ENCODE measurements around the gene OSCP1.

OSCP1 gene

GRCh38 chr1:36463803-36464604 is 13.8 kb upstream of the OSCP1 start, which contains the start of gene MRPS15:
Gene MRPS15 (minus strand): TSS chr1:36464384. CDS start chr1:36464275, 109 bp downstream.
- TF ChIP-seq POLR2AphosphoS5 (IDR thresholded peaks at IDR 0.05; ENCODE audit: low read depth) (peak; percentile 94), SPI1 (IDR thresholded peaks at IDR 0.05; ENCODE audit: borderline replicate concordance, low read depth) (no peak), REST (IDR thresholded peaks at IDR 0.05; ENCODE audit: insufficient replicate concordance, low read depth) (no peak)
- peak; percentile 97 to 98 for DNase-seq (ENCODE audit: low read depth in 1 of 2, low spot score in 1 of 2)

GRCh38 chr1:36463463-36463802 is 13.2 kb upstream of the OSCP1 start:
- H3K27me3 ChIP-seq (ENCODE audit: insufficient read depth, poor library complexity, severe bottlenecking), result no peaks in the 10 kb centered on the region
- peak overlapping the region; percentile 93 for H3K27ac ChIP-seq (replicated peaks)
- TF ChIP-seq CTCF (IDR thresholded peaks at IDR 0.05; ENCODE audit: insufficient read depth, low read length), result no peak
- TF ChIP-seq REST (IDR thresholded peaks at IDR 0.05; ENCODE audit: insufficient replicate concordance, low read depth), result no peak
- TF ChIP-seq POLR2AphosphoS5 (IDR thresholded peaks at IDR 0.05; ENCODE audit: low read depth), result no peak
- no peak for TF ChIP-seq SPI1 (IDR thresholded peaks at IDR 0.05; ENCODE audit: borderline replicate concordance, low read depth)
- TF ChIP-seq GABPA (IDR thresholded peaks at IDR 0.05; ENCODE audit: low read depth), result no peak
- peak overlapping the region; percentile 74 for H3K4me3 ChIP-seq (replicated peaks; ENCODE audit: insufficient read depth, low read length)
- no peak for DNase-seq (ENCODE audit: low read depth in 1 of 2, low spot score in 1 of 2)

More at GRCh38 chr1:36463803-36464604, 13.8 kb upstream of the OSCP1 start, which contains the start of gene MRPS15:
- Histone ChIP-seq H3K27me3 (ENCODE audit: insufficient read depth, poor library complexity, severe bottlenecking) (no peaks in the 10 kb centered on the region), H3K27ac (replicated peaks) (peak within 1 kb of the TSS; percentile 93), H3K4me3 (replicated peaks; ENCODE audit: insufficient read depth, low read length) (peak within 1 kb of the TSS; percentile 74)

- no peak overlapping the region for H3K4me3 ChIP-seq (replicated peaks; ENCODE audit: insufficient read depth, low read length)
- peak in 1 of 2 experiments; percentile 61 for DNase-seq (ENCODE audit: low read depth in 1 of 2, low spot score in 1 of 2)
- TF ChIP-seq CTCF (IDR thresholded peaks at IDR 0.05; ENCODE audit: insufficient read depth, low read length), result no peak
- TF ChIP-seq GABPA (IDR thresholded peaks at IDR 0.05; ENCODE audit: low read depth), result no peak
- TF ChIP-seq SPI1 (IDR thresholded peaks at IDR 0.05; ENCODE audit: borderline replicate concordance, low read depth), result no peak
- no peak for TF ChIP-seq POLR2AphosphoS5 (IDR thresholded peaks at IDR 0.05; ENCODE audit: low read depth)
- no peak for TF ChIP-seq REST (IDR thresholded peaks at IDR 0.05; ENCODE audit: insufficient replicate concordance, low read depth)
- peak overlapping the region; percentile 34 for H3K27ac ChIP-seq (replicated peaks)
- H3K27me3 ChIP-seq (ENCODE audit: insufficient read depth, poor library complexity, severe bottlenecking), result no peaks in the 10 kb centered on the region
Observed at GRCh38 chr1:36458910-36459309, 8.7 kb upstream of the OSCP1 start.
